ENCODE data around the gene TRIM66.
"Not testable (repeated sequence)": the region's sequence is repeated elsewhere in the genome, so short reads cannot be mapped to it uniquely, and the experiment has no call there.

TRIM66 gene

GRCh38 chr11:8670081-8670480 lies 12.4 kb downstream of the TRIM66 start:
- H3K4me1 ChIP-seq (ENCODE audit: insufficient read depth, low read length): peaks cover 25% of the 10 kb centered on the region
- not testable (repeated sequence) for H3K9me3 ChIP-seq (ENCODE audit: control insufficient read depth, insufficient read depth, low read length); H3K9ac ChIP-seq (ENCODE audit: low read depth, low read length); H3K36me3 ChIP-seq (ENCODE audit: insufficient read depth, low read length)

DNA sequence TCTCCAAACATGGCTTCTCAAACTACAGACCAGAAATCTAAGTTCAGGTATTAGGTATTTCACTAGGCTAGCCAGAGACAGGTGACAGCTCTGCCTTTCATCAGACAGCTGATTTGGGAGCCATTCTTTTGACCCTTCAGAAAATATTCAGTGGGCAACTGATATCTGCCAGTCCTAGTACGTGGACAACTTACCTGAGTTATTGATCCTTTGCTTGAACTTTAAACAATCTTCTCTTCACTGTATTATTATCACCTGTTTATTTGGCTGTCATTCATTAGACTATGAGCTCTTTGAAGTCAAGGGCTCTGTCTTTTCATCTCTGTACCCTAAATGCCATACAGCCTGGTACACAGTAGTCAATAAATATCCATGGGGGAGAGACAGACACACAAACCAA lies 17.2 kb downstream of the TRIM66 start:
- Histone ChIP-seq H3K36me3 (ENCODE audit: insufficient read depth, low read length) (no peaks in the 10 kb centered on the region; the same call in 1 of the 2 replicates), H3K9ac (ENCODE audit: low read depth, low read length) (no peak overlapping the region), H3K4me1 (ENCODE audit: insufficient read depth, low read length) (peaks cover 2% of the 10 kb centered on the region; the same call in 1 of the 2 replicates), H3K9me3 (ENCODE audit: control insufficient read depth, insufficient read depth, low read length) (no peaks in the 10 kb centered on the region)

DNA sequence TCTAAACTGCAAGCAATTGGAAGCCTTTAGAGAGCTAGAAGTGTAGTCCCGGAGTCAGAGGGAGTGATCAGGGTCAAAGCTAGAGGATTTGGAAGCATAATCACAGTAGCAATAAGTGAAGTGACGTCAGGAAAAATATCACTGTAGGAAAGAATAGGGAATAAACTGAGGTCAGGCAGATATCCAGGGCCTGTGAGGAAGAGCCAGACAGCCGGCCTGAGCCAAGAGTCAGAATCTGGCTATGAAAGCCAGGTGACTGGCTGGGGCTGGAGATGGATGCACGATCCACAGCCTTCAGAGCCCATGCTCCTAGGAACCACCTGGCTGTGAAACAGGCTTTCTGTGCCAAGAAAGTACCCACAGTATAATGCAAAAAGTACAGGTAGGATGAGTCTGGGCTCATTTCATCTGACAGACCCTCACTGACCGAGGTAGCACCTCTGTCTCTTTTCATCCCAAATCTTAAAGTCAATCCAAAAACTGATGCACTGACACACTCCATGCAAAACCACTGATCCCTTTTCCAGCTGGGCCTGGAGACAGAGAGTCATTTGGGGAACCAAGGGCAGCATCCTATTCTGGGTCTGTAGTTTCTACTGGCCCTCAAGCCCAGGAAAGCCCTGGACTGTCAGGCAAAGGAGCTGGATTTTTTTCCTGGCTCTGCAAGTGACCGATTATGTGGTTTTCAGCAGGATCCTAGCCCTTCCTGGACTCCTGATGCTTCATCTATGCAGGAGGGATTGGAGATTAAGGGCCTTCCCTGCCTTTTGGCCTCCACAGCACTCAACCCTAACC lies 21.3 kb downstream of the TRIM66 start:
- no peaks in the 10 kb centered on the region for H3K9me3 ChIP-seq (ENCODE audit: control insufficient read depth, insufficient read depth, low read length)
- H3K9ac ChIP-seq (ENCODE audit: low read depth, low read length): no peak overlapping the region
- no peaks in the 10 kb centered on the region for H3K4me1 ChIP-seq (ENCODE audit: insufficient read depth, low read length)
- H3K36me3 ChIP-seq (ENCODE audit: insufficient read depth, low read length): no peaks in the 10 kb centered on the region; the same call in 1 of the 2 replicates

- Histone ChIP-seq H3K9me3 (ENCODE audit: control insufficient read depth, insufficient read depth, low read length) (no peaks in the 10 kb centered on the region), H3K36me3 (ENCODE audit: insufficient read depth, low read length) (no peaks in the 10 kb centered on the region), H3K4me1 (ENCODE audit: insufficient read depth, low read length) (no peaks in the 10 kb centered on the region), H3K9ac (ENCODE audit: low read depth, low read length) (no peak overlapping the region)
Observed at GRCh38 chr11:8658321-8659057, 24.0 kb downstream of the TRIM66 start.

GRCh38 chr11:8656291-8656690 lies 26.2 kb downstream of the TRIM66 start:
- H3K4me1 ChIP-seq (ENCODE audit: insufficient read depth, low read length): no peaks in the 10 kb centered on the region
- H3K9ac ChIP-seq (ENCODE audit: low read depth, low read length): no peak overlapping the region
- H3K9me3 ChIP-seq (ENCODE audit: control insufficient read depth, insufficient read depth, low read length): no peaks in the 10 kb centered on the region
- H3K36me3 ChIP-seq (ENCODE audit: insufficient read depth, low read length): no peaks in the 10 kb centered on the region

DNA sequence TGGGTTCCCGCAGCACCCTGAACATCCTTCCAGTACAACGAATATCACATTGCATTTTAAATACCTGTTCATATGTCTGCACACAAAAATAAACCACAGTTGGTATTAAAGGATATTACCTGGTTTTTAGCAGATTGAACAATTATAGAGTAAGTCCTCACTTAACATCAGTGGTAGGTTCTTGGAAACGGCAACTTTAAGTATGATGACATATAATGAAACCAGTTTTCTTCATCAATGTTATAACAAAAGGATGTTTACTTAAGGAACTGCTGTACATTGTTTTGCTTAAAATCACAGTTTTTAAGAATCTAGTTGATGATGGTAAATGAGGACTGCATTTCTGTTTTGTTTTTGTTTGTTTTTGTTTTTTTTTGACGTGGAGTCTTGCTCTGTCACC lies 28.0 kb downstream of the TRIM66 start:
- Histone ChIP-seq H3K4me1 (ENCODE audit: insufficient read depth, low read length) (no peaks in the 10 kb centered on the region; the same call in 1 of the 2 replicates), H3K9me3 (ENCODE audit: control insufficient read depth, insufficient read depth, low read length) (no peaks in the 10 kb centered on the region), H3K9ac (ENCODE audit: low read depth, low read length) (no peak overlapping the region), H3K36me3 (ENCODE audit: insufficient read depth, low read length) (no peaks in the 10 kb centered on the region)

DNA sequence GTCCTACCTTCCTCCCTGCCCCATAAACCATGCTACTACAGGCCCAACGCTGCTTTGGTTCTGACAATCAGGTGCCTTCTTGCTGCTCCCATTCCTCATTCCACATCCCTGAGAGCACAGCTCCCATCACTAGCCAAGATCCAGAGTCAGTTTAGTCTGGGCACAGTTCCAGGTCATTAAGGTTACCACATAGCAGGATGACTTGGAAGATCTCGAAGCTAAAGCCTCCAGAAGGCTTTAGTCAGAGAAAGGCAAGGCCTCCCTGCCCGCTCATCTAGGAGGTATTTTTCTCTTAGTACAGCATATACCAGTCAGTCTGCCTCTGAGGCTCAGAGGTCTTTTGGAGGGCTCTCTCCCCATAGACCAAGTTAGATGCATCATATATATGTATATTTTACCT lies 30.3 kb downstream of the TRIM66 start:
- no peaks in the 10 kb centered on the region for H3K36me3 ChIP-seq (ENCODE audit: insufficient read depth, low read length)
- no peak overlapping the region for H3K9ac ChIP-seq (ENCODE audit: low read depth, low read length)

DNA sequence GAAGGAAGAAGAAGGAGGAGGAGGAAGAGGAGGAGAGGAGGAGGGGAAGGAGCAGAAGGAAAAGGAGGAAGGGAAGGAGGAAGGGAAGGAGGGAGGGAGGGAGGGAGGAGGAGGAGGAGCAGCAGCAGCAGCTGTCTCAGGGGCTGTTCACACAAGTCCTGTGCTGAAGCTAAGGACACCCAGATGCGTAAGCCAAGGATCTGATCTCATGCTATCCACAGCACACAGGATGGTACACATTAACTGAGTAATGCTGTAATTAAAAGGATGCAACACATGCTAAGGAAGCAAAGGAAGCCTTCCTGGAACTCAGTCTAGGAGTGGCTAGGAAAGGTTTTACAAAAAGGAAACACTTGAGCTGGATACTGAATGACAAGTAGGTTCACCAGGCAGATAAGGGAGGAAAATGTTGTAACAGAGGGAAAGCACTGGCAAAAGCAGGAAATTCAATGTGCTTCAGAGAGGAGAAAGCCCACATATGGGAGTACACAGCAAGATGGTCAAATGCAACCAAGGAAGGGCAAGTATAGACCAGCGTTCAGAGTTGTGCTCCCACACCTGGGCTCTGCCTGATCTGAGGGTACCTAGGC lies 32.0 kb downstream of the TRIM66 start:
- Histone ChIP-seq H3K9ac (ENCODE audit: low read depth, low read length) (no peak overlapping the region), H3K36me3 (ENCODE audit: insufficient read depth, low read length) (no peaks in the 10 kb centered on the region; the same call in 1 of the 2 replicates), H3K4me1 (ENCODE audit: insufficient read depth, low read length) (no peaks in the 10 kb centered on the region; the same call in 1 of the 2 replicates), H3K9me3 (ENCODE audit: control insufficient read depth, insufficient read depth, low read length) (no peaks in the 10 kb centered on the region)

More for the DNA sequence above, 30.3 kb downstream of the TRIM66 start:
- no peaks in the 10 kb centered on the region; the same call in 1 of the 2 replicates for H3K4me1 ChIP-seq (ENCODE audit: insufficient read depth, low read length)
- no peaks in the 10 kb centered on the region for H3K9me3 ChIP-seq (ENCODE audit: control insufficient read depth, insufficient read depth, low read length)

DNA sequence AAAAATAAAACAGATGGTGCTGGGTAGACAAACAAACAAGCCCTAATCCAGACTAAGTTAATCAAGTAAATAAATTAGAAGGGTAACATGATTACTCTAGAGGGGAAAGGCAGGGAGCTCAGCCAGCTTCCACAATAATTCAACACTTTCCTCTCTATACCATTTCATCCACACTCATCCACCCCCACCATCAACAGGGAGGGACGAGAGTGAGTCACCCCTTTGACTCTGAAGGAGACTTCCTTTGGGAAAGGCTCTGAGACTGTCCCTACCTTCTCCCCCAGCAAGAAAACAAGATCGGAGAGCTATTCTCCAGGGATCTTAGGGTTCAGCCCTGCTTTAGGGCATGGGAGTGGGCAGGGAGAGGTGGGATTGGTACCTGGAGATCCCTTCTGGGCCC lies 33.1 kb downstream of the TRIM66 start:
- H3K4me1 ChIP-seq (ENCODE audit: insufficient read depth, low read length): no peaks in the 10 kb centered on the region; the same call in 1 of the 2 replicates
- no peaks in the 10 kb centered on the region for H3K9me3 ChIP-seq (ENCODE audit: control insufficient read depth, insufficient read depth, low read length)
- no peak overlapping the region for H3K9ac ChIP-seq (ENCODE audit: low read depth, low read length)
- no peaks in the 10 kb centered on the region; the same call in 1 of the 2 replicates for H3K36me3 ChIP-seq (ENCODE audit: insufficient read depth, low read length)

- no peaks in the 10 kb centered on the region; the same call in 1 of the 2 replicates for H3K4me1 ChIP-seq (ENCODE audit: insufficient read depth, low read length)
- no peak overlapping the region for H3K9ac ChIP-seq (ENCODE audit: low read depth, low read length)
- no peaks in the 10 kb centered on the region; the same call in 1 of the 2 replicates for H3K36me3 ChIP-seq (ENCODE audit: insufficient read depth, low read length)
- H3K9me3 ChIP-seq (ENCODE audit: control insufficient read depth, insufficient read depth, low read length): no peaks in the 10 kb centered on the region
Observed at GRCh38 chr11:8646873-8647272, 35.6 kb downstream of the TRIM66 start.

DNA sequence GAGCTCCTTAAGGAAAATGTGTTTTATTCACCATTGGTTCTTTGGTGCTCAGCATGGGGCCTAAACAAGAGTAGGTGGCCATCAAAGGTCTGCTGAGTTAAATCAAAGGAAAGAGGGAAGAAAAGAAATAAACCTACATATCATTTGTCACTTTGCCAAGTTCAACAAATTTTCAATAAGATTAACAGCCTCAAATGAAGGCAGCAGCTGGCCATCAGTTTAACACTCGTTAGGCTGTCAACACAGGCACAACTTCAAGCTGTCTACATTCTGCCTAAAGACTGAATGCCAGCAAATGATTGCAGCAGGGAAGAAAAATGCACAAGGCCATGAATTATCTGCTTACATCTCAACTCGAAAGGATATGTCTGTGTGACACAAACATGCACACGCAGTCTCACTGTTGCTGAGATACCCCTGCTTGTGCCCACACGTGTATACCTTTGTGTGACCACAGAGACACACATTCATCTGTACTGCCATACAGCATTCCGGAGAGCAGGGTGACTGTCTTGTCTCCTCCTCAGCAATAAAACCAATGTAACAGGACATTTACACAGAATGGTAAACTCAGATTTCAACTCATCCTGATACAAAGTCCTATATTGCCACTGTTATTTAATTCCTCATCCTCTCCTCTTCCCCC lies 40.1 kb downstream of the TRIM66 start:
- no peaks in the 10 kb centered on the region; the same call in none of the 2 replicates for H3K36me3 ChIP-seq (ENCODE audit: insufficient read depth, low read length)
- H3K4me1 ChIP-seq (ENCODE audit: insufficient read depth, low read length): peaks cover 4% of the 10 kb centered on the region
- H3K9me3 ChIP-seq (ENCODE audit: control insufficient read depth, insufficient read depth, low read length): no peaks in the 10 kb centered on the region
- H3K9ac ChIP-seq (ENCODE audit: low read depth, low read length): no peak overlapping the region

- Histone ChIP-seq H3K9ac (ENCODE audit: low read depth, low read length) (no peak overlapping the region), H3K9me3 (ENCODE audit: control insufficient read depth, insufficient read depth, low read length) (no peaks in the 10 kb centered on the region), H3K4me1 (ENCODE audit: insufficient read depth, low read length) (peaks cover 4% of the 10 kb centered on the region), H3K36me3 (ENCODE audit: insufficient read depth, low read length) (no peaks in the 10 kb centered on the region; the same call in none of the 2 replicates)
Observed at GRCh38 chr11:8641332-8641731, 41.1 kb downstream of the TRIM66 start.

DNA sequence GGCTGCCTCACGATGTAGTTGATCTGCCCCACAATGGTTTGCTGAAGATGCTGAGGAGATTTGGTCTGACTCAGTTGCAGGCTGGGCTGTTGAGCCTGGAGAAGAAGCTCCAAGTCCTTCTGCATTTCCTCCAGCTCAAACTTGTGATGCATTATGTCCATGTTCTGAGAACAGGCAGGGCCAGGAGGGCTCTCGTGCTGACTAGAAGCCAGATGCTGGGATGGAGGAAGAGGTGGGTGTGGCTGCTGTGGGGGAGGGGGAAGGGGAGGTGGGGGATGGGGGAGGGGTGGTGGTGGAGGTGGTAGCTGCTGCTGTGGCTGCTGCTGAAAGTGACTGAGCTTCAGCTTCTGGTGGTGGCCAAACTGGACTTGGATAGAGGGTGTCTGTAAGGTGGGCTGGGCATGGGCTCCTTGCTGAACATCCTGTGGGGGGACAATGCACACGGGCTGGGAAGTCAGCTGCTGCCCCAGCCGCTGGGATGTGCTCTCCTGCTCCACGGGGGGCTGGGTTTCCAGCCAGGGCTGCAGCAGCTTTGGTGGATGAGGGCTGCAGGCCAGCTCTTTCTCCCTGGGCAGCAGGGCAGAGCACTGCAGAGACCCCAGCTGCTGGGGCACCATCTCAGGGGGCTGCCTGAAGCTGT lies 42.1 kb downstream of the TRIM66 start:
- Histone ChIP-seq H3K4me1 (ENCODE audit: insufficient read depth, low read length) (peaks cover 4% of the 10 kb centered on the region), H3K36me3 (ENCODE audit: insufficient read depth, low read length) (no peaks in the 10 kb centered on the region; the same call in 1 of the 2 replicates), H3K9me3 (ENCODE audit: control insufficient read depth, insufficient read depth, low read length) (no peaks in the 10 kb centered on the region), H3K9ac (ENCODE audit: low read depth, low read length) (no peak overlapping the region)

DNA sequence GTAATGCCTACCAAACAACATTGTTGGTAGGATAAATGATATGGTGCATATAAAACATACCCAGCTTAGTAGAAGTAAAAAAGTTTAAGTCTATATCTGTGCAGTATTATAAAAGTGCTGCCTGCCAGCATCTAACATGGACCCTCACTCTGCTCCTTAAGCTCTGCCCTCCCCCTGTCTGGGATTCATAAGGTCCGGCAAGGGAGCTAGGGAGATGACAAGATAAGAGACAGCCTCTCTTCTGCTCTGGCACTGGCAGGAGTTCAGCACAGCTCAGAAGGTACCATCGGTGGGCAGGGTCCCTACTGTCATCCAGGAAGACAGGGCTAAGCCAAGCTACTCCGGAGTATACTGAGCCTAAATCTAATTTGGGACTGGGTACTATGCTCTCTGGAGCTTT lies 42.8 kb downstream of the TRIM66 start:
- no peak overlapping the region for H3K9ac ChIP-seq (ENCODE audit: low read depth, low read length)
- no peaks in the 10 kb centered on the region; the same call in 1 of the 2 replicates for H3K36me3 ChIP-seq (ENCODE audit: insufficient read depth, low read length)
- H3K9me3 ChIP-seq (ENCODE audit: control insufficient read depth, insufficient read depth, low read length): no peaks in the 10 kb centered on the region
- H3K4me1 ChIP-seq (ENCODE audit: insufficient read depth, low read length): peaks cover 4% of the 10 kb centered on the region
